GM18858 (cell line): ENCODE data around the gene ZNF184.
"Not testable (repeated sequence)": the region's sequence is repeated elsewhere in the genome, so short reads cannot be mapped to it uniquely, and the experiment has no call there.

Experiments used
- ATAC-seq: cut with Tn5 transposase; IDR thresholded peaks from one replicate; pipeline ENCODE4 v1.9.1; 2021; ENCODE audit not compliant: unreplicated experiment

The ZNF184 gene

DNA sequence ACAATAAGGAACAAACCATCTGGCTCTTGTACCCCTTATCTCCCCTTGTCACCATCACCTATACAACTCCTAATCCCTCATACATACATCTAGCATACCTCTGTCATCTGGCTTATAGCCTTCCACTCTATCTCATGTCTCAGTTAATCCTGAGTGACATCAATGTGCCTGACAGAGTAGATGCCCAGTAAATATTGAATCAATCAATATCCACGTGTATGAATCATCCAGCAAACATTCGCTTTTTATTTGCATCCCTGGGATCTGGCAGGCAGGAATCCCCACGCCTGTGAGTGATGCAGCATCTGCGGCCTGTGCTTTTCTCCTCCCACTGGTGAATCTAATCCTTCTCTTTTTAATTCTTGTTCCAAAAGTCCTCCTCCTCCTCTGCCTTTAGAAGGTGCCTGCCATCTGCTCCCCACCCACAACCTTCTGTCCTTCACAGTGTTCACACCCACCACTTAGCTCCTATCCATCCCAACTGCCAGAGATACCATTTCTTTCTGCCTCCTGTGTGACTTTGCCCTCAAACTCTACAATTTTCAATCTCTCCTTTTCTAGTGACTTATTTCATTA lies 46.8 kb downstream of the ZNF184 start:
- no peak for ATAC-seq

DNA sequence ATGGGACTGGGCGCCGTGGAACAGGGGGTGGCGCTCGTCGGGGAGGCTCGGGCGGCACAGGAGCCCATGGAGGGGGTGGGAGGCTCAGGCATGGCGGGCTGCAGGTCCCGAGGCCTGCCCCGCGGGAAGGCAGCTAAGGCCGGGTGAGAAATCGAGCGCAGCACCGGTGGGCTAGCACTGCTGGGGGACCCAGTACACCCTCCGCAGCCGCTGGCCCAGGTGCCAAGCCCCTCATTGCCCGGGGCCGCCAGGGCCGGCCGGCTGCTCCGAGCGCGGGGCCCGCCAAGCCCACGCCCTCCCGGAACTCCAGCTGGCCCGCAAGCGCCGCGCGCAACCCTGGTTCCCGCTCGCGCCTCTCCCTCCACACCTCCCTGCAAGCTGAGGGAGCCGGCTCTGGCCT lies 48.1 kb downstream of the ZNF184 start:
- ATAC-seq: not testable (repeated sequence)

DNA sequence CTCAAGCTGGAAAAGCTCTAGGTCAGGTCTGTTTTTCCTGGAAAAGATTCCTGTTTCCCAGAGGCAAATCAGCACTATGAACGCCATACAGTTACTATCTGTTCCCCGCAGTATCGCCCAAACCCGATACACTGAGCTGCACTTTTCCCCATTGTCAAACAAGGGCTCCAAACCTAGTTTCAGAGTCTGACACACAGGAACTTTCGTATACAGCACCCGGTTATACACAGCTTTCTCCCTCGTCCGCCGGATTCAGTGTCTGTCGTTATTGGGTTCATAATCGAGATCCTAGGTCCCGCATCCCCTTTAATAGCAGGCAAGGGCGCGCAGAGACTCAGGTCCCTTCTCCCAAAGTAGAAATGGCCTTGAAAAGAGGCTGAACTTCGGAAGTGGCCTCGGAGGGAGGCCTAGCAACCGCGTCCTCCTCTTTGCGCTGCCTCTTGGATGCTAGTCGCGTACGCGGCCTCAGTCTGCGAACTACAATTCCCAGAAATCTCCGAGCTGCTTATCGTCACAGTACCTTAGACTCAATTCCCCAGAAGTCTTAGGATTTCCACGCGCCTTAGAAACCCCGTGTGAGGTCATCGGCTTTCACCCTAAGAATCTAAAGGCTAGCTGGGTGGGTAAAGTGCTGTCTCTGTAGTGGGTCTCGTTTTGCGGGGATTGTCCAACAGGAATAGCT lies 50.1 kb downstream of the ZNF184 start:
- ATAC-seq: no peak

DNA sequence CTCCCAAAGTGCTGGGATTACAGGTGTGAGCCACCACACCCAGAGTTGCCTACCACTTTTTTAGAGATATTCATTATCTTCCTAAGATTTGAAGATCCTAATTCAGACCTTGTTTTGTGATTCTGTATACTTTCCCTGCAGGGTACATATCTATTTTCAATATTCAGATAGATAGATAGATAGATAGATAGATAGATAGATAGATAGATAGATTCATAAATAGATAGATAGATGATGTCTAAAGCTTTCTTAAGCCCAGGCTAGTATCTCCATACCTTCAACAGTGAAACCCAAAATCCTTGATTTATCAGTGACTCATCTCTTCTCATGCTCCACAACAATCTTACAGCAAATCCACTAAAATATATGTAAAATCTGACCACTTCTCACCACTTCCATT lies 53.5 kb downstream of the ZNF184 start:
- no peak for ATAC-seq

DNA sequence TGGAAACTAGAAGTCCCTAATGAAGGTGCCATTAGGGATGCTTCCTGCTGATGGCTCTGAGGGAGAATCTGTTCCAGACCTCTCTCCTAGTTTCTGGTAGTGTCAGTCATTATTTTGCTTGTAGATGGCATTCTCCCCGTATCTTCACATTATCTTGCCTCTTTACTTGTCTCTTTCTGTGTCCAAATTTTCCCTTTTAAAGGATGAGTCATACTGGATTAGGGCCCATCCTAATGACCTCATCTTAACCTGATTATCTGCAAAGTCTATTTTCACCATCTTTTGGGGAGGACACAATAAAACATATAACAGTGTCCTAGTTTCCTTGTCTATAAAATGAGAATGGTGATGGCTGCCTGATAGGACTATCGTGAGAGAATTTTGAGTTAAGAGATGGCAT lies 57.0 kb downstream of the ZNF184 start:
- ATAC-seq: no peak

DNA sequence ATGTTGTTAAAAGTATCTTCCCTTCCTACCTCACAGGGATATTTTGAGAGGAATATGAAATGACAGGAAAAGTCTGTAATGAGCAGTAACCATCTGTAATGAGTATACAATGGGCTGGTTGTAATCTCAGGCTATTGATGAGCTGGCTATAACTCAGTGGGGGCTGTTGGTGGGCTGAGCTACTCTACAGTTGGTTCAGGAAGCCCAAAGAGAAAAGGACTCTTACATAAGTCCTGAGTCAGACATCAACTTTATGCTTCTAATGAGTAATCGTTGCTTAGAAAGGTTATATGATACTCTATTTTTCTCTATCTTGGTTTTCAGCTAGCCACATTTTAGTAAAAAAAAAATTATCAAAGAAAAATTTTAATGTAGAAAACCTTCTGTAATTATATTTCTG lies 57.9 kb downstream of the ZNF184 start:
- ATAC-seq: no peak

DNA sequence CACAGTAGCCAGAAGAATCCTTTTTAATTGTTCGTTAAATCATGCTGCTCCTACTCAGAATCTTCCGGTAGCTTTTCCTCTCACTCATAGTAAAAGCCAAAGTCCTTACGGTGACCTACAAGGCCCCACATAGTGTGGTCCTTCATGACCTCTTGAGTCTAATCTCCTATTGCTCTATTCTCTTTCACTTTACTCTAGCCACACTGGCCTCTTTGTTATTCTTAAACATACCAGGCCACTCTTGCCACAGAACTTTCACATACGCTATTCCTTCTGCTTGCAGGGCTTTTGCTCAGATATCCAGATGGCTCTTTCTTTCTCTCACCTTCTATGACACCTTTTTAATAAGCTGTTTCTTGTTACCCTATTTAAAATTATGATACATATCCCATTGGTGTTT lies 58.6 kb downstream of the ZNF184 start:
- no peak for ATAC-seq

DNA sequence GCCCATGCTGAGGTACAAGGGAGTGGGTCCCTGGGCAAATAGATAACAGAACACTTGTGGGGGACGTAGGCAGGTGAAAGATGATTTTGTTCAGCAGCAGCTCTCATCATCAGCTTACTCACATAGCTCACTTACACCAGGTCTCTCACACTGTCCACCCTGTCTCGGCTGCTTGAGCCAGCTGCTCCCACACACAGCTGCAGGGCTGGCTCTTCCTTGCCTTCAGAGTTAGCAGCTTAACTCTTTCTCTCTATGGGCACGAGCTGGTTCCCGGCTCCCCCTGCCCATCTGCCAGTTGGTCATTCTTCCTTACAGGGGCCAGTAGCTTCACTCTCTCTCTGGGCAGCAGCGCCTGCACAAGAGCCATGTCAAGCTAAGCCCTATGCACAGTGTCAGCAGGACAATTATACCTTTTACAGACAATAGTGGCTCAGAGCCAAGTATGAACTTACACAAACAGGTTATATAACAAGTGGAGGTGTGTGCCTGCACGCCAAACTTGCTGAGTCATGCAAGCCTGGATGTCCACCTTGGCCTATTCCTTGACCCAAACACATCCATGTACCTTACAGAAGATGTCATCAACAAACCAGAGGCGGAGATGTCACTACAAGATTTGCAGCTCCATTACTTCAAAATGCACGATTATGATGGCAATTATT lies 65.6 kb downstream of the ZNF184 start:
- ATAC-seq: no peak

DNA sequence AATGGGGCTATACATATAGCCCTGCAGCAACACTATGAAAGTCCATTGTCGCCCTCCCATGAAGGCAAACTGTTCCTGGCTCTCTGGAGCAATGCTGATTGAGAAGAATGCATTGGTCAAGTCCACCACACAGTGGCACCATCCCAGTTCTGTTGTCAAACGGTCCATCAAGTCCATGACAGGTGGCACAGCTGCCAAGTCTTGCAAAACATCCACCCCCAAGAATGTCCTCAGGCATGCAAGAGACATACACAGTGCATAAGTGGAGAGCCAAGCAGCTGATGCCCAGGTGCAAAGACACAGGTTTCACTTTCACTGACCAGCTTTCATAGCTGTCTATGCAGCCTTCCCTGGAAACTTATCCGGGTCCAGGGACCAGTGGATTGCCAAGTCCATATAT lies 66.8 kb downstream of the ZNF184 start:
- no peak for ATAC-seq

DNA sequence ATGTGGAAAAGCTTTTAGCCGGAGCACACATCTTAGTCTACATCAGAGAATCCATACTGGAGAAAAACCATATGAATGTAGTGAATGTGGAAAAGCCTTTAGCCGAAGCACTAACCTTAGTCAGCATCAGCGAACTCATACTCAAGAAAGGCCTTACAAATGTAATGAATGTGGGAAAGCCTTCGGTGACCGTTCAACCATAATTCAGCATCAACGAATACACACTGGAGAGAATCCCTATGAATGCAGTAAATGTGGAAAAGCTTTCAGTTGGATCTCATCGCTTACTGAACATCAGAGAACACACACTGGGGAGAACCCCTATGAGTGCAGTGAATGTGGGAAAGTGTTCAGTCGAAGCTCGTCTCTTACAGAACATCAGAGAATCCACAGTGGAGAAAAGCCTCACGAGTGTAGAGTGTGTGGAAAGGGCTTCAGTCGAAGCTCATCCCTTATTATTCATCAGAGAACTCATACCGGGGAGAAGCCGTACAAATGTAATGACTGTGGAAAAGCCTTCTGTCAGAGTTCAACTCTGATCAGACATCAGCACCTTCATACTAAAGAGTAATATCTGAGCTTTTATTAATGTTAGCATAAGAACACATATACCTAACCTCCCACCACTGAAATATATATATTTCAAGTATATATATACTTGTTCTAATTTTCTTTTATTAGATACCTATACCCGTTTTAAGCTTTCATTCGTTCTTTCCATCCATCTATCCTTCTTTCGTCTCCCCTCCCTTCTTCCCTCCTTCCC lies 71.8 kb downstream of the ZNF184 start:
- ATAC-seq: no peak
